PC-3 (cell line): ENCODE results near the gene SMG9.

Experiments
- EZH2 ChIP-seq: fragments of 300-600 bp; sonication (generic); IDR thresholded peaks from one replicate; pipeline ENCODE4 v1.6.1; 2017; ENCODE audit warnings: antibody characterized with exemption, mild to moderate bottlenecking, low read length; ENCODE audit not compliant: unreplicated experiment
- EZH2phosphoT487 ChIP-seq: fragments of 300-600 bp; sonication (generic); IDR thresholded peaks from 2 replicates; pipeline ENCODE4 v1.6.1; 2018; ENCODE audit warnings: mild to moderate bottlenecking, antibody characterized with exemption, low read length, borderline replicate concordance
- TF ChIP-seq, protein P1 (sequence below): fragments of 300-600 bp; sonication (generic); conservative IDR thresholded peaks from 2 replicates; pipeline ENCODE4 v1.5.1; 2017; ENCODE audit warnings: antibody characterized with exemption, low read depth, mild to moderate bottlenecking, low read length

DNA sequence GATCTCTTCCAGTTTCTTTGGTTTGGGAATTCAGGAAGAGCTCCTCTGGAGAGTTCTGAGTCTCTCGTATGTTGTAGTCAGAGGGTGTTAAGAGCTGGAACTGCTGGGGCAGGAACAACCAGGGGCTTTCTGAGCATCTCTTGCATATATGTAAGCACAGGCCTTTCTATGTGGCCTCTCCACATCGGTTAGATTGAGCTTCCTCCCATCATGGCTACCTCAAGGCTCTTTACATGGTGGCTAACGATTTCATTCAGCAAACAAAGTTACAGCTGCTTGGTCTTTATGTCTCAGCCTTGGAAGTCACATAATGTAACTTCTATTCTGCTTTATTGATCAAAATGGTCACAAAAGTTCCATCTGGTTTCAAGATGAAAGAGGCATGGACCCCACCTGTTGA, 64.3 kb downstream of the SMG9 start:
- TF ChIP-seq EZH2 (no peak), EZH2phosphoT487 (no peak)
- TF ChIP-seq, protein P1, sequence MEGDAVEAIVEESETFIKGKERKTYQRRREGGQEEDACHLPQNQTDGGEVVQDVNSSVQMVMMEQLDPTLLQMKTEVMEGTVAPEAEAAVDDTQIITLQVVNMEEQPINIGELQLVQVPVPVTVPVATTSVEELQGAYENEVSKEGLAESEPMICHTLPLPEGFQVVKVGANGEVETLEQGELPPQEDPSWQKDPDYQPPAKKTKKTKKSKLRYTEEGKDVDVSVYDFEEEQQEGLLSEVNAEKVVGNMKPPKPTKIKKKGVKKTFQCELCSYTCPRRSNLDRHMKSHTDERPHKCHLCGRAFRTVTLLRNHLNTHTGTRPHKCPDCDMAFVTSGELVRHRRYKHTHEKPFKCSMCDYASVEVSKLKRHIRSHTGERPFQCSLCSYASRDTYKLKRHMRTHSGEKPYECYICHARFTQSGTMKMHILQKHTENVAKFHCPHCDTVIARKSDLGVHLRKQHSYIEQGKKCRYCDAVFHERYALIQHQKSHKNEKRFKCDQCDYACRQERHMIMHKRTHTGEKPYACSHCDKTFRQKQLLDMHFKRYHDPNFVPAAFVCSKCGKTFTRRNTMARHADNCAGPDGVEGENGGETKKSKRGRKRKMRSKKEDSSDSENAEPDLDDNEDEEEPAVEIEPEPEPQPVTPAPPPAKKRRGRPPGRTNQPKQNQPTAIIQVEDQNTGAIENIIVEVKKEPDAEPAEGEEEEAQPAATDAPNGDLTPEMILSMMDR: no peak
